WERI-Rb-1 (cell line): ENCODE results near the gene KIF1B.

Experiments
- DNase-seq: peaks from one replicate; pipeline ENCODE4 v3.0.0-alpha.2; 2020
- H3K27ac ChIP-seq: fragments of 250-450 bp; sonication (Bioruptor Pico); 2 replicates; pipeline ENCODE4 v1.5.1; 2020; ENCODE audit warnings: mild to moderate bottlenecking, moderate library complexity
- H3K27me3 ChIP-seq: fragments of 250-450 bp; sonication (Bioruptor Pico); 2 replicates; pipeline ENCODE4 v1.5.1; 2021; ENCODE audit warnings: mild to moderate bottlenecking, low read depth, moderate library complexity; ENCODE audit not compliant: insufficient read depth, severe bottlenecking
- H3K36me3 ChIP-seq: fragments of 250-450 bp; sonication (Bioruptor Pico); 2 replicates; pipeline ENCODE4 v1.5.1; 2020; ENCODE audit warnings: mild to moderate bottlenecking, moderate library complexity
- H3K4me3 ChIP-seq: 2 replicates; pipeline ENCODE4 v1.5.1; 2011; ENCODE audit warnings: low read depth, mild to moderate bottlenecking, control low read depth, low read length
- H3K9me3 ChIP-seq: fragments of 250-450 bp; sonication (Bioruptor Pico); 2 replicates; pipeline ENCODE4 v1.5.1; 2021; ENCODE audit warnings: mild to moderate bottlenecking, moderate library complexity; ENCODE audit not compliant: severe bottlenecking
- CTCF ChIP-seq: IDR thresholded peaks from 2 replicates; pipeline ENCODE4 v1.5.1; 2011; ENCODE audit warnings: low read depth, mild to moderate bottlenecking, control low read depth, inconsistent platforms, low read length

Gene KIF1B

GRCh38 chr1:10306435-10306834 lies 96.1 kb downstream of the KIF1B start:
- H3K9me3 ChIP-seq, result no peaks in the 10 kb centered on the region
- DNase-seq, result no peak
- no peak overlapping the region for H3K4me3 ChIP-seq
- TF ChIP-seq CTCF, result no peak
- peaks cover 64% of the 10 kb centered on the region for H3K36me3 ChIP-seq
- no peaks in the 10 kb centered on the region for H3K27me3 ChIP-seq
- no peak overlapping the region for H3K27ac ChIP-seq

GRCh38 chr1:10308001-10308400 lies 97.6 kb downstream of the KIF1B start:
- Histone ChIP-seq H3K27ac (no peak overlapping the region), H3K36me3 (peaks cover 67% of the 10 kb centered on the region), H3K4me3 (no peak overlapping the region), H3K9me3 (no peaks in the 10 kb centered on the region), H3K27me3 (no peaks in the 10 kb centered on the region)
- DNase-seq, result no peak
- TF ChIP-seq CTCF, result no peak

- H3K27me3 ChIP-seq, result no peaks in the 10 kb centered on the region
- no peak for DNase-seq
- no peak for TF ChIP-seq CTCF
- H3K9me3 ChIP-seq, result no peaks in the 10 kb centered on the region
- H3K4me3 ChIP-seq, result no peak overlapping the region
- H3K27ac ChIP-seq, result no peak overlapping the region
- H3K36me3 ChIP-seq, result peaks cover 53% of the 10 kb centered on the region
These were observed 99.1 kb downstream of the KIF1B start for GRCh38 chr1:10309243-10310011.

GRCh38 chr1:10316752-10317151 lies 106.4 kb downstream of the KIF1B start:
- H3K36me3 ChIP-seq, result peaks cover 31% of the 10 kb centered on the region
- H3K27me3 ChIP-seq, result no peaks in the 10 kb centered on the region
- no peak for TF ChIP-seq CTCF
- no peak for DNase-seq
- no peak overlapping the region for H3K27ac ChIP-seq
- no peaks in the 10 kb centered on the region for H3K9me3 ChIP-seq
- no peak overlapping the region for H3K4me3 ChIP-seq

GRCh38 chr1:10319750-10320149 lies 109.4 kb downstream of the KIF1B start:
- no peak overlapping the region for H3K4me3 ChIP-seq
- TF ChIP-seq CTCF, result no peak
- no peaks in the 10 kb centered on the region for H3K27me3 ChIP-seq
- no peak overlapping the region for H3K27ac ChIP-seq
- H3K9me3 ChIP-seq, result no peaks in the 10 kb centered on the region
- no peak for DNase-seq
- H3K36me3 ChIP-seq, result peaks cover 49% of the 10 kb centered on the region

- Histone ChIP-seq H3K9me3 (no peaks in the 10 kb centered on the region), H3K36me3 (peaks cover 55% of the 10 kb centered on the region), H3K27ac (no peak overlapping the region), H3K4me3 (no peak overlapping the region), H3K27me3 (no peaks in the 10 kb centered on the region)
- no peak for DNase-seq
- no peak for TF ChIP-seq CTCF
These were observed 110.0 kb downstream of the KIF1B start for GRCh38 chr1:10320336-10320735.
